Ovary (tissue), 3 donors: ENCODE results near the gene SFMBT2.

Source experiments
- EP300 ChIP-seq: sonication (generic); formaldehyde crosslinking; IDR thresholded peaks from one replicate; pipeline ENCODE4 v1.6.1; 2017; ENCODE audit warnings: antibody characterized with exemption
- POLR2A ChIP-seq: fragments of 450-650 bp; IDR thresholded peaks from one replicate; pipeline ENCODE4 v1.6.1; 2017; ENCODE audit warnings: antibody characterized with exemption, mild to moderate bottlenecking, moderate library complexity
- TF ChIP-seq, protein P1 (sequence below), 3 donors: fragments of 450-650 bp in 2 of 3; fragments of 200-600 bp in 1 of 3; IDR thresholded peaks; one replicate each; pipeline versions ENCODE4 v1.5.1 to v1.8.0; 2016 to 2022; ENCODE audit warnings: antibody characterized with exemption in 3 of 3, mild to moderate bottlenecking in 1 of 3
- donor health status: DM: no; HTN: no; CAD: no.

DNA sequence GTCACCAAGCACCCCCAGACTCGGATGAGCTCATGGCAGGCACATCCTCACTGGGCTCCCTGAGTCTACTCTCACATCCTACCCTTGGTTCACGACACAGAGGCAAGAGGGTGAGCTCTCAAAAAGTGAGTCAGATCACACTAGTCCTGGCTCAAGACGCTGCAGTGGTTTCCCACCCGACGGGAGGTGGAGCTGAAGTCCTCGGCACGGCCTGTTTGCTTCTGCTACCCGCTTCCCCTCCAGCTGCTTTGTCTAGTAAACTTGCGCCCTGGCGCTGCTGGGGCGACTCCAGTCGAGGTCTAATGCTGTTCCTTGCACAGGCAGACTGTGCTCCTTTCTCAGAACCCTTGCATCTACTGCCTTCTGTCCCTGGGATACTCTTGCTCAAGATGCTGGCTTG lies 13.5 kb upstream of the SFMBT2 start:
- no peak for TF ChIP-seq EP300
- TF ChIP-seq, protein P1, sequence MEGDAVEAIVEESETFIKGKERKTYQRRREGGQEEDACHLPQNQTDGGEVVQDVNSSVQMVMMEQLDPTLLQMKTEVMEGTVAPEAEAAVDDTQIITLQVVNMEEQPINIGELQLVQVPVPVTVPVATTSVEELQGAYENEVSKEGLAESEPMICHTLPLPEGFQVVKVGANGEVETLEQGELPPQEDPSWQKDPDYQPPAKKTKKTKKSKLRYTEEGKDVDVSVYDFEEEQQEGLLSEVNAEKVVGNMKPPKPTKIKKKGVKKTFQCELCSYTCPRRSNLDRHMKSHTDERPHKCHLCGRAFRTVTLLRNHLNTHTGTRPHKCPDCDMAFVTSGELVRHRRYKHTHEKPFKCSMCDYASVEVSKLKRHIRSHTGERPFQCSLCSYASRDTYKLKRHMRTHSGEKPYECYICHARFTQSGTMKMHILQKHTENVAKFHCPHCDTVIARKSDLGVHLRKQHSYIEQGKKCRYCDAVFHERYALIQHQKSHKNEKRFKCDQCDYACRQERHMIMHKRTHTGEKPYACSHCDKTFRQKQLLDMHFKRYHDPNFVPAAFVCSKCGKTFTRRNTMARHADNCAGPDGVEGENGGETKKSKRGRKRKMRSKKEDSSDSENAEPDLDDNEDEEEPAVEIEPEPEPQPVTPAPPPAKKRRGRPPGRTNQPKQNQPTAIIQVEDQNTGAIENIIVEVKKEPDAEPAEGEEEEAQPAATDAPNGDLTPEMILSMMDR (IDR thresholded peaks at IDR 0.05), result no peak
- TF ChIP-seq POLR2A, result no peak
